Measurements from ENCODE around the gene AZIN2. TPM values are rescaled to one million over a fixed set of nuclear protein-coding genes. Genes with fewer than 3 reads are reported as not detected.
"Not testable (repeated sequence)": the region's sequence is repeated elsewhere in the genome, so short reads cannot be mapped to it uniquely, and the experiment has no call there.

AZIN2 gene
- total RNA-seq, 1 experiment from 2014 or later: 1.5 TPM

GRCh38 chr1:33131191-33131590 lies 50.2 kb downstream of the AZIN2 start:
- BruUV-seq (replicated peaks): no TSS peak
- intact Hi-C loops (cut with micrococcal nuclease; ENCODE audit: unreplicated experiment): no loop called here
- CTCF ChIA-PET: no interaction called here

GRCh38 chr1:33132549-33132948 lies 51.6 kb downstream of the AZIN2 start:
- POLR2A ChIA-PET: no interaction called here

More at GRCh38 chr1:33131191-33131590, 50.2 kb downstream of the AZIN2 start:
- no peaks in the 10 kb centered on the region for H3K27me3 Mint-ChIP-seq (ENCODE audit: insufficient read depth, unreplicated experiment)
- TF ChIP-seq CTCF (IDR thresholded peaks at IDR 0.05; ENCODE audit: insufficient read depth in 1 of 2, low read depth in 1 of 2, low read length in 1 of 2, severe bottlenecking in 1 of 2, unreplicated experiment in 1 of 2): no peak
- Histone ChIP-seq H3K4me3 (ENCODE audit: low read depth, low read length) (no peak overlapping the region), H3K27me3 (replicated peaks; ENCODE audit: control insufficient read depth, insufficient read depth, low read length) (no peaks in the 10 kb centered on the region), H3K36me3 (ENCODE audit: control insufficient read depth, insufficient read depth, low read length) (no peaks in the 10 kb centered on the region), H3K9me3 (no peaks in the 10 kb centered on the region), H3K4me1 (no peaks in the 10 kb centered on the region)
- H3K9me3 Mint-ChIP-seq (ENCODE audit: unreplicated experiment): no peaks in the 10 kb centered on the region
- no peaks in the 10 kb centered on the region for H3K36me3 Mint-ChIP-seq (ENCODE audit: insufficient read depth, unreplicated experiment)
- H3K27ac Mint-ChIP-seq (ENCODE audit: unreplicated experiment): no peak overlapping the region
- DNase-seq: no peak
- POLR2A ChIA-PET: no interaction called here
- no peak overlapping the region for H3K4me3 Mint-ChIP-seq (ENCODE audit: unreplicated experiment)
- peaks cover 6% of the 10 kb centered on the region for H3K4me1 Mint-ChIP-seq (ENCODE audit: low read depth, unreplicated experiment)

GRCh38 chr1:33133478-33134105 lies 52.6 kb downstream of the AZIN2 start:
- no peaks in the 10 kb centered on the region for H3K27me3 ChIP-seq (replicated peaks; ENCODE audit: control insufficient read depth, insufficient read depth, low read length)
- TF ChIP-seq CTCF (IDR thresholded peaks at IDR 0.05; ENCODE audit: insufficient read depth in 1 of 2, low read depth in 1 of 2, low read length in 1 of 2, severe bottlenecking in 1 of 2, unreplicated experiment in 1 of 2): no peak
- H3K4me1 ChIP-seq: no peaks in the 10 kb centered on the region
- H3K36me3 ChIP-seq (ENCODE audit: control insufficient read depth, insufficient read depth, low read length): no peaks in the 10 kb centered on the region
- H3K4me1 Mint-ChIP-seq (ENCODE audit: low read depth, unreplicated experiment): peaks cover 6% of the 10 kb centered on the region
- H3K9me3 ChIP-seq: no peaks in the 10 kb centered on the region
- no peak overlapping the region for H3K27ac Mint-ChIP-seq (ENCODE audit: unreplicated experiment)
- H3K9me3 Mint-ChIP-seq (ENCODE audit: unreplicated experiment): no peaks in the 10 kb centered on the region
- no peak overlapping the region for H3K4me3 Mint-ChIP-seq (ENCODE audit: unreplicated experiment)
- POLR2A ChIA-PET: no interaction called here
- H3K36me3 Mint-ChIP-seq (ENCODE audit: insufficient read depth, unreplicated experiment): no peaks in the 10 kb centered on the region
- intact Hi-C loops (cut with micrococcal nuclease; ENCODE audit: unreplicated experiment): no loop called here
- no TSS peak for BruUV-seq (replicated peaks)
- H3K4me3 ChIP-seq (ENCODE audit: low read depth, low read length): no peak overlapping the region
- no peak for DNase-seq
- CTCF ChIA-PET: no interaction called here
- H3K27me3 Mint-ChIP-seq (ENCODE audit: insufficient read depth, unreplicated experiment): no peaks in the 10 kb centered on the region

More at GRCh38 chr1:33132549-33132948, 51.6 kb downstream of the AZIN2 start:
- Mint-ChIP-seq H3K36me3 (ENCODE audit: insufficient read depth, unreplicated experiment) (no peaks in the 10 kb centered on the region), H3K4me3 (ENCODE audit: unreplicated experiment) (no peak overlapping the region), H3K4me1 (ENCODE audit: low read depth, unreplicated experiment) (peaks cover 6% of the 10 kb centered on the region), H3K27me3 (ENCODE audit: insufficient read depth, unreplicated experiment) (no peaks in the 10 kb centered on the region), H3K9me3 (ENCODE audit: unreplicated experiment) (no peaks in the 10 kb centered on the region), H3K27ac (ENCODE audit: unreplicated experiment) (no peak overlapping the region)
- H3K4me1 ChIP-seq: no peaks in the 10 kb centered on the region
- DNase-seq: no peak
- H3K27me3 ChIP-seq (replicated peaks; ENCODE audit: control insufficient read depth, insufficient read depth, low read length): no peaks in the 10 kb centered on the region
- BruUV-seq (replicated peaks): no TSS peak
- CTCF ChIA-PET: no interaction called here
- intact Hi-C loops (cut with micrococcal nuclease; ENCODE audit: unreplicated experiment): no loop called here
- no peaks in the 10 kb centered on the region for H3K36me3 ChIP-seq (ENCODE audit: control insufficient read depth, insufficient read depth, low read length)
- TF ChIP-seq CTCF (IDR thresholded peaks at IDR 0.05; ENCODE audit: insufficient read depth in 1 of 2, low read depth in 1 of 2, low read length in 1 of 2, severe bottlenecking in 1 of 2, unreplicated experiment in 1 of 2): no peak
- no peaks in the 10 kb centered on the region for H3K9me3 ChIP-seq
- no peak overlapping the region for H3K4me3 ChIP-seq (ENCODE audit: low read depth, low read length)

GRCh38 chr1:33136041-33136440 lies 55.1 kb downstream of the AZIN2 start:
- H3K4me3 Mint-ChIP-seq (ENCODE audit: unreplicated experiment); H3K9me3 ChIP-seq; H3K36me3 Mint-ChIP-seq (ENCODE audit: insufficient read depth, unreplicated experiment); H3K9me3 Mint-ChIP-seq (ENCODE audit: unreplicated experiment); H3K4me1 Mint-ChIP-seq (ENCODE audit: low read depth, unreplicated experiment); H3K27ac Mint-ChIP-seq (ENCODE audit: unreplicated experiment); intact Hi-C loops (cut with micrococcal nuclease; ENCODE audit: unreplicated experiment); H3K27me3 Mint-ChIP-seq (ENCODE audit: insufficient read depth, unreplicated experiment); H3K4me1 ChIP-seq; POLR2A ChIA-PET; DNase-seq; BruUV-seq (replicated peaks); H3K27me3 ChIP-seq (replicated peaks; ENCODE audit: control insufficient read depth, insufficient read depth, low read length); H3K36me3 ChIP-seq (ENCODE audit: control insufficient read depth, insufficient read depth, low read length); H3K4me3 ChIP-seq (ENCODE audit: low read depth, low read length): not testable (repeated sequence)
- CTCF ChIA-PET: interaction anchor here (0.5 to 0.6 kb wide), 2 partner anchors 17 to 296 kb away, joined by 3 read pairs; no protein-coding TSS in a partner anchor

Measured in Caco-2 (cell line).